Superior temporal gyrus (tissue), 1 donor: ENCODE measurements around the gene MRPS17.

Experiments
- DNase-seq: peaks from one replicate; pipeline ENCODE4 v3.0.0-alpha.2; 2016; ENCODE audit errors: extremely low spot score

Gene MRPS17

GRCh38 chr7:55970978-55971377, 19.3 kb downstream of the MRPS17 start:
- no peak for DNase-seq

- DNase-seq: no peak
Observed at GRCh38 chr7:55973747-55974250, 22.1 kb downstream of the MRPS17 start.

- DNase-seq: no peak
Observed at GRCh38 chr7:55975988-55976633, 24.4 kb downstream of the MRPS17 start.

- DNase-seq: peak; percentile 61
Observed at GRCh38 chr7:55977831-55978230, 26.2 kb downstream of the MRPS17 start.

- no peak for DNase-seq
Observed at GRCh38 chr7:55980266-55980665, 28.6 kb downstream of the MRPS17 start.

GRCh38 chr7:55983537-55983936, 31.9 kb downstream of the MRPS17 start:
- no peak for DNase-seq

- DNase-seq: no peak
Observed at GRCh38 chr7:55992346-55992745, 40.7 kb downstream of the MRPS17 start.

- no peak for DNase-seq
Observed at GRCh38 chr7:55996856-55997500, 45.3 kb downstream of the MRPS17 start.

- no peak for DNase-seq
Observed at GRCh38 chr7:56003749-56004148, 52.1 kb downstream of the MRPS17 start.
